ENCODE results near the gene MBTPS1. TPM values are rescaled to one million over a fixed set of nuclear protein-coding genes. Genes with fewer than 3 reads are reported as not detected.

MBTPS1 gene
- total RNA-seq, 1 donor from 2014 or later: 88.7 TPM

DNA sequence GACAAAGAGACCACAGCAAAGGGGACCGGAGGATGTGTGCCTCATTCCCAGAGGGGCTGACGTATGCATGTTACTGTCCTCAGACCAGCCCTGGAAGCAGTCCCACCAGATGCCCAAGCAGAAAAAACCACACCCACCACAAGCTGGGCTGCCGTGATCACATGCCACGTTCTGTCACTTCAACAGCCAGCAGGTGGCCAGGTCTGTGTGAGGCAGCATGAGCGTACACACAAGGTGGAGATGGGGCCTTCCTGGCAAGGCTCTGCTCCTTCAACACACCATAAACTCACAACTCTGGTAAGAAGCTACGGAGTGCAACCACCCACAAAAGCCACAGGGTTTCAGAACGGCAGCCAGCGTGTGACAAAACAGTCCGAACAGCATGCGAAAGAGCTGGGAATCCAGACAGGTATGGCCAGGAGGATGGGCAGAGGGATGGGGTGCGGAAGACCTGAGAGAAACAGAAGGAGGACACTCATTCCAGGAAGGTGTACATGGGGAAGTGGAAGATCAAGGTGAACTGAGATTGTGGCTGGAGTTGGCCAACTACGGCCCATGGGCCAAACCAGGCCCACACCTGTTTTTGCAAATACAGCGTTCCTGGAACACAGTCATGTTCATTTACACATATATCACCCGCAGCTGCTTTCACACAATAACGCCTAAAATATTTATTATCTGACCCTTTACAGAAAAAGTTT lies 27.9 kb downstream of the MBTPS1 start:
- Mint-ChIP-seq H3K27ac (ENCODE audit: unreplicated experiment) (no peak overlapping the region), H3K36me3 (ENCODE audit: low read depth) (peaks cover 43% of the 10 kb centered on the region), H3K4me1 (ENCODE audit: low read depth) (no peaks in the 10 kb centered on the region), H3K27me3 (ENCODE audit: low read depth) (no peaks in the 10 kb centered on the region), H3K4me3 (ENCODE audit: unreplicated experiment) (no peak overlapping the region), H3K9me3 (ENCODE audit: low read depth) (no peaks in the 10 kb centered on the region)
- peak; percentile 15 for TF ChIP-seq CTCF (IDR thresholded peaks at IDR 0.05)
- DNase-seq (ENCODE audit: low spot score): no peak

- Mint-ChIP-seq H3K27ac (ENCODE audit: unreplicated experiment) (peak overlapping the region; percentile 15), H3K4me3 (ENCODE audit: unreplicated experiment) (no peak overlapping the region), H3K27me3 (ENCODE audit: low read depth) (no peaks in the 10 kb centered on the region), H3K4me1 (ENCODE audit: low read depth) (peaks cover 5% of the 10 kb centered on the region), H3K36me3 (ENCODE audit: low read depth) (peaks cover 35% of the 10 kb centered on the region), H3K9me3 (ENCODE audit: low read depth) (no peaks in the 10 kb centered on the region)
- TF ChIP-seq CTCF (IDR thresholded peaks at IDR 0.05): no peak
- DNase-seq (ENCODE audit: low spot score): no peak
These were observed 29.1 kb downstream of the MBTPS1 start for GRCh38 chr16:84087466-84088151.

GRCh38 chr16:84087001-84087400 lies 29.7 kb downstream of the MBTPS1 start:
- no peak for DNase-seq (ENCODE audit: low spot score)
- no peak for TF ChIP-seq CTCF (IDR thresholded peaks at IDR 0.05)
- H3K36me3 Mint-ChIP-seq (ENCODE audit: low read depth): peaks cover 34% of the 10 kb centered on the region

GRCh38 chr16:84086341-84086740 lies 30.4 kb downstream of the MBTPS1 start:
- peaks cover 30% of the 10 kb centered on the region for H3K36me3 Mint-ChIP-seq (ENCODE audit: low read depth)
- H3K4me3 Mint-ChIP-seq (ENCODE audit: unreplicated experiment): no peak overlapping the region

More at GRCh38 chr16:84087001-84087400, 29.7 kb downstream of the MBTPS1 start:
- Mint-ChIP-seq H3K27ac (ENCODE audit: unreplicated experiment) (no peak overlapping the region), H3K9me3 (ENCODE audit: low read depth) (no peaks in the 10 kb centered on the region), H3K27me3 (ENCODE audit: low read depth) (no peaks in the 10 kb centered on the region), H3K4me3 (ENCODE audit: unreplicated experiment) (no peak overlapping the region), H3K4me1 (ENCODE audit: low read depth) (peaks cover 5% of the 10 kb centered on the region)

More at GRCh38 chr16:84086341-84086740, 30.4 kb downstream of the MBTPS1 start:
- no peak for DNase-seq (ENCODE audit: low spot score)
- H3K27me3 Mint-ChIP-seq (ENCODE audit: low read depth): no peaks in the 10 kb centered on the region
- peaks cover 5% of the 10 kb centered on the region for H3K4me1 Mint-ChIP-seq (ENCODE audit: low read depth)
- no peak overlapping the region for H3K27ac Mint-ChIP-seq (ENCODE audit: unreplicated experiment)
- no peak for TF ChIP-seq CTCF (IDR thresholded peaks at IDR 0.05)
- no peaks in the 10 kb centered on the region for H3K9me3 Mint-ChIP-seq (ENCODE audit: low read depth)
